Islet precursor cell (in vitro differentiated cells): ENCODE measurements around the gene PARN.
"Not testable (repeated sequence)": the region's sequence is repeated elsewhere in the genome, so short reads cannot be mapped to it uniquely, and the experiment has no call there.

ENCODE experiments used
- DNase-seq: peaks from one replicate; pipeline ENCODE4 v3.0.0-alpha.2; 2018

Gene PARN

GRCh38 chr16:14566599-14566998 is 63.5 kb downstream of the PARN start:
- DNase-seq, result no peak

GRCh38 chr16:14565688-14566025 is 64.4 kb downstream of the PARN start:
- no peak for DNase-seq

GRCh38 chr16:14564861-14565687 is 65.0 kb downstream of the PARN start:
- no peak for DNase-seq

- no peak for DNase-seq
These were observed 65.7 kb downstream of the PARN start for GRCh38 chr16:14564323-14564722.

GRCh38 chr16:14562691-14563491 is 67.2 kb downstream of the PARN start:
- no peak for DNase-seq

- no peak for DNase-seq
These were observed 69.5 kb downstream of the PARN start for GRCh38 chr16:14560523-14560922.

GRCh38 chr16:14559809-14560241 is 70.2 kb downstream of the PARN start:
- DNase-seq, result no peak

- no peak for DNase-seq
These were observed 76.6 kb downstream of the PARN start for GRCh38 chr16:14553447-14553846.

GRCh38 chr16:14549789-14550153 is 80.3 kb downstream of the PARN start:
- no peak for DNase-seq

- DNase-seq, result no peak
These were observed 80.9 kb downstream of the PARN start for GRCh38 chr16:14548933-14549788.

GRCh38 chr16:14545346-14545884 is 84.6 kb downstream of the PARN start:
- no peak for DNase-seq

- DNase-seq, result not testable (repeated sequence)
These were observed 85.2 kb downstream of the PARN start for GRCh38 chr16:14544846-14545245.

- DNase-seq, result no peak
These were observed 90.4 kb downstream of the PARN start for GRCh38 chr16:14539631-14540030.

- DNase-seq, result no peak
These were observed 90.9 kb downstream of the PARN start for GRCh38 chr16:14539156-14539555.

- DNase-seq, result no peak
These were observed 91.5 kb downstream of the PARN start for GRCh38 chr16:14538604-14539003.

- no peak for DNase-seq
These were observed 98.4 kb downstream of the PARN start for GRCh38 chr16:14531613-14532012.

GRCh38 chr16:14531101-14531500 is 99.0 kb downstream of the PARN start:
- DNase-seq, result no peak

- peak; percentile 70 for DNase-seq
These were observed 100.0 kb downstream of the PARN start for GRCh38 chr16:14530046-14530445.

GRCh38 chr16:14529010-14529669 is 100.9 kb downstream of the PARN start:
- DNase-seq, result peak; percentile 84

- no peak for DNase-seq
These were observed 101.8 kb downstream of the PARN start for GRCh38 chr16:14528306-14528705.

- DNase-seq, result no peak
These were observed 102.5 kb downstream of the PARN start for GRCh38 chr16:14527411-14528044.

GRCh38 chr16:14525596-14525995 is 104.5 kb downstream of the PARN start:
- no peak for DNase-seq
